Mesodermal cell (in vitro differentiated cells): ENCODE measurements around the gene SUPV3L1.
"Not testable (repeated sequence)": the region's sequence is repeated elsewhere in the genome, so short reads cannot be mapped to it uniquely, and the experiment has no call there.

ENCODE experiments used
- H3K27ac ChIP-seq: 2 replicates; pipeline ENCODE4 v1.7.0; 2013; ENCODE audit warnings: mild to moderate bottlenecking, low read depth, low read length, moderate library complexity; ENCODE audit not compliant: severe bottlenecking
- H3K36me3 ChIP-seq: 2 replicates; pipeline ENCODE4 v1.7.1; 2013; ENCODE audit warnings: mild to moderate bottlenecking, low read length, moderate library complexity; ENCODE audit not compliant: control insufficient read depth, insufficient read depth
- H3K4me1 ChIP-seq: one replicate; pipeline ENCODE4 v1.7.1; 2013; ENCODE audit warnings: mild to moderate bottlenecking, low read length; ENCODE audit not compliant: insufficient read depth, control insufficient read depth, poor library complexity, severe bottlenecking
- H3K4me3 ChIP-seq: 2 replicates; pipeline ENCODE4 v1.7.0; 2013; ENCODE audit warnings: low read length, control low read depth, mild to moderate bottlenecking; ENCODE audit not compliant: insufficient read depth, poor library complexity, severe bottlenecking; ENCODE audit errors: extremely low read depth
- H3K9me3 ChIP-seq: 2 replicates; pipeline ENCODE4 v1.7.1; 2013; ENCODE audit warnings: mild to moderate bottlenecking, low read length, moderate library complexity; ENCODE audit not compliant: control insufficient read depth
- WGBS, 2 experiments: methylation state at CpG; one replicate each; pipeline ENCODE4 v1.1.5; 2013; ENCODE audit warnings: missing lambda C conversion rate in 2 of 2; ENCODE audit not compliant: insufficient coverage in 2 of 2; 5-methylcytosine and 5-hydroxymethylcytosine counted together

Gene SUPV3L1

DNA sequence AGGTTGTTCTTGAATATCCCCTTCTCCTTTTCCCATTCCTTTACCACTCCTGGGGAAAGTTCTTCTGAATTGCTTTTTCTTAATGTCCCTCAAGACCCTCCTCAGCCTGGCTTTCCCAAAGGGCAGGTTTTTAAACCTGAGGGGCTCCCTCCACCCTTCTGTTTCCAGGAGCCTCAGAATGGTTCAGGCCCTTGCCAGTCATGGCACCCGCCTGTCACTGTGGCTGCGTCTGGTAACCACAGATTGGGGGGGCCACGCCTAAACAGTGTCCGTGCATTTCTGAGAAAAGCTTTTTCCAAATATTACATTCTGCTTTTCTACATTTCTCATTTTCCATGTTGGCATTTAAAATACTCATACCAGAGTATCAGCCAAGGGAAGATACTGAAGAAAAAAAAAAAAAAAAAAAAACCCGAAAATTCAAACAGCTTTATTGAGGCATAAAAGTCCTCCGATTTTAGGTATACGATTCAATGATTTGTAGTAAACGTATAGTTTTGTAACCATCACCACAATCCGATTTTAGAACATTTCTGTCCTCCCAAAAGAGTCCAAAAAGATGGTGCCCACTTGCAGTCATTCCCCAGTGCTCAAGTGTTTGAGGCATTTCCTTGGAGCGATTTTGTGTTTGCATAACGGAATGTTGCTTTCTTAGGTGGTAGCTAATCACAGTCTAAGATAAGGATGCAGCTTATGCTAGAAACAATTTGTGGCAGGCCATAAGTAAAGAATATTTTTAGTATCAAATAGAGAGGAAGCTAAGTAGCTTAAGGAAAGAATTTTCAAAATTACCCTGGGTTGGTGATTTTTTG is 62.2 kb downstream of the SUPV3L1 start:
- H3K4me3 ChIP-seq = no peak overlapping the region
- H3K27ac ChIP-seq = no peak overlapping the region
- H3K36me3 ChIP-seq = no peaks in the 10 kb centered on the region
- H3K9me3 ChIP-seq = no peaks in the 10 kb centered on the region
- WGBS, 2 experiments = 91 to 97% methylated on average over 8 of the region's 11 CpGs
- H3K4me1 ChIP-seq = no peaks in the 10 kb centered on the region

DNA sequence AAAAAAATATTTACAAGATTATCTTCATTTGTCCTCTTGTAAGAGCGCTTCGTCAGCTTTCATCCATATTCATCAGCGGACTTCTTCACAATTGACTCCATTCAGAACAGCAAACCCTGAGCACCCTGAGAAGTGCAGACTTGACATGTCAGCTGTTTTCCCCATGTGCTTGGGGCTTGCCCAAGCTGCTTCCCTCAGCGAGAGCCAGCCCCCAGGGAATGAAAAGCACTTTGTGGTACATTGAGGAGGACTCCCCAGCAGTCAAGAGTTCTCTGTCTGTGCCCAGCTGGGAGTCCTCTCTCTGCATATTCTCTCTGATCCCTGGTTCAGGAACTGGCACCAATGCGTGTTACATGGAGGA is 62.8 kb downstream of the SUPV3L1 start:
- Histone ChIP-seq H3K27ac (no peak overlapping the region), H3K4me3 (no peak overlapping the region), H3K9me3 (no peaks in the 10 kb centered on the region), H3K4me1 (no peaks in the 10 kb centered on the region), H3K36me3 (no peaks in the 10 kb centered on the region)
- whole genome bisulfite sequencing, 2 experiments = 73 to 89% methylated on average over 3 to 5 of the region's 5 CpGs

DNA sequence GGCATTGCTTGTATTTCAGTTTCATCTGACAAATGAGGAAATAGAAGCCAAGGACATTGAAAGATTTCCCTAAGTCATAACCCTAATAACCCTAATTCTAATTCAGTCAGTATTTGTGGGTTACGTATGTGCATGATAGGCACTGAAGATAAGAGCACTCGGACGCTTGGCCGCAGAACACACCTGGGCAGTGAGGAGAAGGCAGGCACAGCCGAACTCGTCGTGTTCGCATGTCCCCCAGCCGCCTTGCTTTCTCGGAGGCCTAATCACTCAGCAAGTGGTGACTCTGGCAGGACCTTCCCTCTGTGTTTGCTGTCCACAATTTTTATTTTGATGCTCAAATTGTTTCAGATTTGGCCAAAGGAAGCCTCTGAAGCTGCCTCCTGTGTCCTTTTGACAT is 63.8 kb downstream of the SUPV3L1 start:
- no peak overlapping the region for H3K27ac ChIP-seq

DNA sequence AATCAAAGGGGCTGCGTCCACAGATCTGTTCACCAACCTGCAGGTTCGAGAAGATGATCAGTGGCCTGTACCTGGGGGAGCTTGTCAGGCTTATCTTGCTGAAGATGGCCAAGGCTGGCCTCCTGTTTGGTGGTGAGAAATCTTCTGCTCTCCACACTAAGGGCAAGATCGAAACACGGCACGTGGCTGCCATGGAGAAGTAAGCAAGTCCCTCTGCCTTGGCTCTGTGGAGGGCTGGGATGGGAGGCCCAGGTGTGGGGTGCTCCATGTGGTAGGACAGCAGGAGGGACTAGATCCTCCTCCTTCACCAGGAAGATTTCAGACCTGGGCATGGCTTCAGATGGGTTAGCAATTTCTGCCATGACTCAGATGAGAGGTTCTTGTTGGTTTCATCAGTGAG is 66.0 kb downstream of the SUPV3L1 start:
- no peaks in the 10 kb centered on the region for H3K9me3 ChIP-seq
- no peak overlapping the region for H3K4me3 ChIP-seq
- H3K36me3 ChIP-seq = no peaks in the 10 kb centered on the region
- no peaks in the 10 kb centered on the region for H3K4me1 ChIP-seq
- 93 to 100% methylated on average over 2 to 3 of the region's 5 CpGs for WGBS, 2 experiments
- H3K27ac ChIP-seq = no peak overlapping the region

More for the DNA sequence above, 63.8 kb downstream of the SUPV3L1 start:
- WGBS, 2 experiments = 92 to 97% methylated on average over 10 of the region's 10 CpGs
- Histone ChIP-seq H3K36me3 (no peaks in the 10 kb centered on the region), H3K9me3 (no peaks in the 10 kb centered on the region), H3K4me1 (no peaks in the 10 kb centered on the region), H3K4me3 (no peak overlapping the region)

DNA sequence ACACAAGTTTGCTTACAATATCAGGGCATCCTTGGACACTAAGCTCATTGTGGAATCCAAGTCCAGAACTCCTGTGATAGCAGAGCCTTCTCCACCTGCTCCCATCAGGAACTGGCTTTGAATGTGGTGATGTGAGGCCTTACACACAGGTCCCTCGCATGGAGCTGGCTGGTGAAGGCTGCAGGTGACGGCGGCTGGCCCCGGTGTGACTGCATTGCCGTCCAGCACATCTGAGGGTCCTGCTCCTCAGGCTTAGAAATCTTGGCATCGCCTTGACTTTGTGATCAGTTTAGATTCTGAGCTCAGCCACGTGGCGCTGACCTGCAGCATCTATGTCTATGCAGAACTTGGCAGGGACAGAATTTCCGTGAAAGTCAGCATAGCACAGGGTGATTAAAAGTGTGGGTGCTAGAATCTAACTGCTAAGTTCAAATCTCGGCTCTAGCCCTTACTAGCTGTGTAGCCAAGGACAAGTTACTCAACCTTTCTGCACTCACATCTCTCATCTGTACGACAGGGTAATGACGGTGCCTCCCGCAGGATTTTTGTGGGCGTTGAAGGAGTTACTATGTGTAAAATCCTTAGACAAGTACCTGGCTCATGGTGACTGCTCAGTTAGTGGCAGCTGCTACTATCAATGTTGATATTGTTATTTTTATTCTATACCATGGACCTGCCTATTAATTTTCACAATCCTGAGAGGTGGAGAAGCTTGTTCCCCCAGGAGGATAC is 66.7 kb downstream of the SUPV3L1 start:
- Histone ChIP-seq H3K36me3 (no peaks in the 10 kb centered on the region), H3K4me3 (no peak overlapping the region), H3K4me1 (no peaks in the 10 kb centered on the region), H3K27ac (no peak overlapping the region), H3K9me3 (no peaks in the 10 kb centered on the region)
- WGBS, 2 experiments = 84 to 86% methylated on average over 10 to 13 of the region's 14 CpGs

DNA sequence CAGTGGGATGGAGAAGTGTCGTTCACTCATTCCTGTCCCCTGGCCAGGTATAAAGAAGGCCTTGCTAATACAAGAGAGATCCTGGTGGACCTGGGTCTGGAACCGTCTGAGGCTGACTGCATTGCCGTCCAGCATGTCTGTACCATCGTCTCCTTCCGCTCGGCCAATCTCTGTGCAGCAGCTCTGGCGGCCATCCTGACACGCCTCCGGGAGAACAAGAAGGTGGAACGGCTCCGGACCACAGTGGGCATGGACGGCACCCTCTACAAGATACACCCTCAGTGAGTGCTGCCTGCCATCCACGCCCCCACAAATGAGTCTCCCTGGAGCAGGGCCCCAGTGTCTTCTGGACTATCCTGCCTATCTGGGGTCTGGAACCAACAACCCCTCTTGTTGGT is 67.3 kb downstream of the SUPV3L1 start:
- Histone ChIP-seq H3K4me3 (no peak overlapping the region), H3K36me3 (no peaks in the 10 kb centered on the region), H3K9me3 (no peaks in the 10 kb centered on the region), H3K27ac (no peak overlapping the region), H3K4me1 (no peaks in the 10 kb centered on the region)
- WGBS, 2 experiments = 95 to 97% methylated on average over 13 of the region's 13 CpGs

GRCh38 chr10:69248117-69248730 is 68.2 kb downstream of the SUPV3L1 start:
- H3K4me1 ChIP-seq = no peaks in the 10 kb centered on the region
- H3K9me3 ChIP-seq = no peaks in the 10 kb centered on the region
- no peaks in the 10 kb centered on the region for H3K36me3 ChIP-seq
- WGBS, 2 experiments = 87 to 90% methylated on average over 18 to 21 of the region's 24 CpGs
- H3K4me3 ChIP-seq = no peak overlapping the region
- no peak overlapping the region for H3K27ac ChIP-seq

DNA sequence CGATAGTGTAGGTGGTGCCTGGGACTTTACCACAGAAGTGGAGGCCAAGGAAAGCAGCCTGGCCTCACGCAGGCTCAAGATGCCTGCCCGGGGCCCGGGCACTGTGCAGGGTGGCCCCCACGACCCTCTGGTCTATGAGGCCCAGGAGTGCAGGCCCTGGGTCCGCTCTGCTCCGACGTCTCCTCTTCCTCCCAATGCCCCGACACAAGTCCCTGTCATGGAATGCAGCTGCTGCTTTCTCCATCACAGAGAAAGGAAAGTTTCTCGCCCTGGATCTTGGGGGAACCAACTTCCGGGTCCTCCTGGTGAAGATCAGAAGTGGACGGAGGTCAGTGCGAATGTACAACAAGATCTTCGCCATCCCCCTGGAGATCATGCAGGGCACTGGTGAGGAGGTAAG is 70.0 kb downstream of the SUPV3L1 start:
- Histone ChIP-seq H3K4me1 (no peaks in the 10 kb centered on the region), H3K27ac (no peak overlapping the region), H3K9me3 (no peaks in the 10 kb centered on the region), H3K4me3 (no peak overlapping the region), H3K36me3 (no peaks in the 10 kb centered on the region)
- WGBS, 2 experiments = 97% methylated on average over 14 of the region's 14 CpGs

- H3K4me3 ChIP-seq, H3K27ac ChIP-seq, H3K36me3 ChIP-seq, H3K9me3 ChIP-seq, H3K4me1 ChIP-seq: not testable (repeated sequence)
- WGBS, 2 experiments = no CpG with 5 or more reads among the region's 2 CpGs
These were observed 71.4 kb downstream of the SUPV3L1 start for GRCh38 chr10:69251417-69251816.

DNA sequence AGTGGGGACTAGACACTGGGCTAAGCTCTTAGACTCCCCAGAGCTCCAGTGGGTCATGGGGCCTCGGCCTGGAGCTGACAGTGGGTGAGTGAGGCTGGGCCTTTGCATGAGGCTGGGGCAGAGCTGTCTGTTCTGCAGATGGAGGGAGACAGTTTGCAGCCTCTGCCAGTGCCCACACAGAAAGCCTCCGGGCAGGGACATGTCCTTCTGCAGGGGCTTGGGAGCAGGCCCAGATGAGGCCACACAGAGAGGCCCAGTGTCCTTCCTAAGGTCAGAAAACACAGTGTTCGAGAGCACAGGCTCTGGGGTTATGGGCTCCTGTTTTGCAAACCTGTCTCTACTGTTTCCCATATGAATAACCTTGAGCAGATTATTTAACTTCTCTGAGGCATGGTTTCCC is 73.1 kb downstream of the SUPV3L1 start:
- Histone ChIP-seq H3K9me3 (no peaks in the 10 kb centered on the region), H3K36me3 (no peaks in the 10 kb centered on the region), H3K4me1 (no peaks in the 10 kb centered on the region), H3K4me3 (no peak overlapping the region), H3K27ac (no peak overlapping the region)
- WGBS, 2 experiments = 77 to 100% methylated on average over 2 to 3 of the region's 3 CpGs

GRCh38 chr10:69254877-69255276 is 74.8 kb downstream of the SUPV3L1 start:
- 81 to 98% methylated on average over 5 to 7 of the region's 7 CpGs for WGBS, 2 experiments
- H3K9me3 ChIP-seq = no peaks in the 10 kb centered on the region
- H3K4me1 ChIP-seq = no peaks in the 10 kb centered on the region
- H3K27ac ChIP-seq = no peak overlapping the region
- H3K36me3 ChIP-seq = no peaks in the 10 kb centered on the region
- no peak overlapping the region for H3K4me3 ChIP-seq
